Liver (tissue), 9 donors: ENCODE measurements around the gene PAPSS1. TPM values are rescaled to one million over a fixed set of nuclear protein-coding genes. Genes with fewer than 3 reads are reported as not detected.

Experiments
- DNase-seq: peaks from one replicate; pipeline ENCODE4 v3.0.0-alpha.2; 2017; ENCODE audit warnings: low spot score
- H3K27ac ChIP-seq, 2 donors: one replicate each; pipeline ENCODE4 v1.7.0; 2013; ENCODE audit warnings: inconsistent platforms in 2 of 2, low read length in 2 of 2, control low read depth in 1 of 2, low read depth in 1 of 2, mild to moderate bottlenecking in 1 of 2
- H3K27me3 ChIP-seq, 4 donors: one replicate each; pipeline versions ENCODE4 v1.6.1 to v1.7.0; 2013; ENCODE audit warnings: low read length in 3 of 4, inconsistent platforms in 1 of 4, mild to moderate bottlenecking in 1 of 4, moderate library complexity in 1 of 4; ENCODE audit not compliant: control insufficient read depth in 4 of 4, insufficient read depth in 4 of 4
- H3K36me3 ChIP-seq, 4 donors: one replicate each; pipeline versions ENCODE4 v1.6.1 to v1.7.0; 2013; ENCODE audit warnings: low read length in 3 of 4, mild to moderate bottlenecking in 3 of 4, low read depth in 1 of 4, moderate library complexity in 1 of 4; ENCODE audit not compliant: control insufficient read depth in 4 of 4, insufficient read depth in 3 of 4
- H3K4me1 ChIP-seq, 4 donors: one replicate each; pipeline versions ENCODE4 v1.6.1 to v1.7.0; 2013; ENCODE audit warnings: low read length in 3 of 4, mild to moderate bottlenecking in 3 of 4, moderate library complexity in 1 of 4; ENCODE audit not compliant: control insufficient read depth in 4 of 4, insufficient read depth in 4 of 4
- H3K4me3 ChIP-seq, 3 donors: one replicate each; pipeline versions ENCODE4 v1.6.1 to v1.7.0; 2013; ENCODE audit warnings: low read length in 3 of 3, control low read depth in 1 of 3, low read depth in 1 of 3, mild to moderate bottlenecking in 1 of 3
- H3K9ac ChIP-seq, 2 donors: one replicate each; pipeline ENCODE4 v1.7.0; 2013; ENCODE audit warnings: low read length in 2 of 2, mild to moderate bottlenecking in 2 of 2, moderate library complexity in 2 of 2, control low read depth in 1 of 2, low read depth in 1 of 2
- H3K9me3 ChIP-seq, 4 donors: one replicate each; pipeline versions ENCODE4 v1.6.1 to v1.7.0; 2013; ENCODE audit warnings: low read length in 3 of 4; ENCODE audit not compliant: control insufficient read depth in 4 of 4
- EGR1 ChIP-seq, 2 donors: IDR thresholded peaks; 2 replicates each; pipeline ENCODE4 v1.6.1; 2016 to 2018; ENCODE audit warnings: antibody characterized with exemption in 2 of 2, low read depth in 2 of 2
- FOXA2 ChIP-seq: IDR thresholded peaks from 2 replicates; pipeline ENCODE4 v1.6.1; 2016; ENCODE audit warnings: antibody characterized with exemption
- GABPA ChIP-seq, 2 donors: IDR thresholded peaks in 1 of 2; conservative IDR thresholded peaks in 1 of 2; 2 replicates each; pipeline ENCODE4 v1.6.1; 2016; ENCODE audit warnings: antibody characterized with exemption in 2 of 2, mild to moderate bottlenecking in 1 of 2, moderate library complexity in 1 of 2
- HNF4A ChIP-seq, 2 donors: conservative IDR thresholded peaks; 2 replicates each; pipeline ENCODE4 v1.6.1; 2016; ENCODE audit warnings: antibody characterized with exemption in 2 of 2, mild to moderate bottlenecking in 2 of 2
- HNF4G ChIP-seq: IDR thresholded peaks from 2 replicates; pipeline ENCODE4 v1.6.1; 2016; ENCODE audit warnings: antibody characterized with exemption
- JUND ChIP-seq, 2 donors: IDR thresholded peaks; 2 replicates each; pipeline ENCODE4 v1.6.1; 2016; ENCODE audit warnings: antibody characterized with exemption in 2 of 2
- NR2F2 ChIP-seq: IDR thresholded peaks from 2 replicates; pipeline ENCODE4 v1.6.1; 2016; ENCODE audit warnings: antibody characterized with exemption
- RAD21 ChIP-seq, 2 donors: IDR thresholded peaks; 2 replicates each; pipeline ENCODE4 v1.6.1; 2016; ENCODE audit warnings: antibody characterized with exemption in 2 of 2, mild to moderate bottlenecking in 2 of 2
- REST ChIP-seq: IDR thresholded peaks from 2 replicates; pipeline ENCODE4 v1.6.1; 2016; ENCODE audit warnings: antibody characterized with exemption, mild to moderate bottlenecking
- RXRA ChIP-seq, 2 donors: IDR thresholded peaks; 2 replicates each; pipeline ENCODE4 v1.6.1; 2017 to 2018; ENCODE audit warnings: antibody characterized with exemption in 2 of 2, mild to moderate bottlenecking in 1 of 2
- SP1 ChIP-seq: IDR thresholded peaks from 2 replicates; pipeline ENCODE4 v1.6.1; 2018; ENCODE audit warnings: antibody characterized with exemption, mild to moderate bottlenecking
- TAF1 ChIP-seq: conservative IDR thresholded peaks from 2 replicates; pipeline ENCODE4 v1.6.1; 2016; ENCODE audit warnings: antibody characterized with exemption, mild to moderate bottlenecking
- YY1 ChIP-seq: IDR thresholded peaks from 2 replicates; pipeline ENCODE4 v1.6.1; 2016; ENCODE audit warnings: antibody characterized with exemption, mild to moderate bottlenecking
- ZBTB33 ChIP-seq: IDR thresholded peaks from 2 replicates; pipeline ENCODE4 v1.6.1; 2016; ENCODE audit warnings: antibody characterized with exemption
- WGBS: extraction: QIAGEN DNeasy Blood & Tissue Kit; methylation state at CpG from one replicate; pipeline ENCODE4 v1.1.7; 2013; 5-methylcytosine and 5-hydroxymethylcytosine counted together
- polyA plus RNA-seq, 2 donors: library from polyadenylated mRNA; stranded (reverse) in 1 of 2; unstranded in 1 of 2; fragments of 200-250 nt in 1 of 2; fragments of >200 nt in 1 of 2; fragmentation: Nextera tagmentation in 1 of 2; extraction: Ambion mirVana in 1 of 2; gene quantifications; one replicate each; pipeline versions ENCODE4 v1.2.1 to v1.2.3, GENCODE V29; 2013 to 2015
- total RNA-seq, 2 donors: library from RNA; depleted of rRNA; stranded (reverse); fragments of >200 nt; gene quantifications; one replicate each; pipeline ENCODE4 v1.2.3, GENCODE V29; 2014
- TF ChIP-seq, protein P1 (sequence below): IDR thresholded peaks from 2 replicates; pipeline ENCODE4 v1.6.1; 2016; ENCODE audit warnings: antibody characterized with exemption
- TF ChIP-seq, protein P2 (sequence below): IDR thresholded peaks from 2 replicates; pipeline ENCODE4 v1.6.1; 2016; ENCODE audit warnings: antibody characterized with exemption
- TF ChIP-seq, protein P3 (sequence below): fragments of 150-350 bp; IDR thresholded peaks from 2 replicates; pipeline ENCODE4 v1.5.1; 2017; ENCODE audit warnings: improper control_type of control experiment, low read depth, low read length; ENCODE audit not compliant: missing input control
- donor health status: healthy.
- donor health status: healthy.
- donor health status: healthy.
- donor health status: healthy.
- donor health status: healthy.

The PAPSS1 gene
- total and polyA plus RNA-seq, 4 donors = 5.7 to 17.8 (median 6.0) TPM

GRCh38 chr4:107572281-107572680, 147.8 kb downstream of the PAPSS1 start:
- Histone ChIP-seq H3K9me3 (peaks cover 0 to 1% (median 0%) of the 10 kb centered on the region in 4 donors), H3K4me3 (no peak overlapping the region), H3K36me3 (no peaks in the 10 kb centered on the region), H3K9ac (no peak overlapping the region), H3K27ac (no peak overlapping the region), H3K4me1 (no peaks in the 10 kb centered on the region), H3K27me3 (no peaks in the 10 kb centered on the region)
- TF ChIP-seq, protein P1, sequence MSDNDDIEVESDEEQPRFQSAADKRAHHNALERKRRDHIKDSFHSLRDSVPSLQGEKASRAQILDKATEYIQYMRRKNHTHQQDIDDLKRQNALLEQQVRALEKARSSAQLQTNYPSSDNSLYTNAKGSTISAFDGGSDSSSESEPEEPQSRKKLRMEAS = no peak
- no peak for TF ChIP-seq JUND (IDR thresholded peaks at IDR 0.05)
- TF ChIP-seq RAD21 (IDR thresholded peaks at IDR 0.05) = no peak
- no peak for TF ChIP-seq NR2F2
- TF ChIP-seq HNF4G = no peak
- no peak for TF ChIP-seq EGR1 (IDR thresholded peaks at IDR 0.05; ENCODE audit: low read depth in 2 of 2)
- no peak for TF ChIP-seq FOXA2
- TF ChIP-seq TAF1 = no peak
- TF ChIP-seq RXRA (IDR thresholded peaks at IDR 0.05) = no peak
- 75% methylated on average over 2 of the region's 2 CpGs for WGBS
- no peak for DNase-seq

GRCh38 chr4:107570952-107571351, 149.1 kb downstream of the PAPSS1 start:
- Histone ChIP-seq H3K9me3 (peaks cover 0 to 1% (median 0%) of the 10 kb centered on the region in 4 donors), H3K4me3 (no peak overlapping the region), H3K36me3 (no peaks in the 10 kb centered on the region), H3K27me3 (no peaks in the 10 kb centered on the region), H3K9ac (no peak overlapping the region), H3K27ac (no peak overlapping the region), H3K4me1 (no peaks in the 10 kb centered on the region)
- DNase-seq = no peak
- TF ChIP-seq HNF4A (conservative IDR thresholded peaks at IDR 0.05) (no peak), YY1 (no peak), JUND (IDR thresholded peaks at IDR 0.05) (no peak), REST (no peak)
- 82% methylated on average over 2 of the region's 2 CpGs for WGBS

DNA sequence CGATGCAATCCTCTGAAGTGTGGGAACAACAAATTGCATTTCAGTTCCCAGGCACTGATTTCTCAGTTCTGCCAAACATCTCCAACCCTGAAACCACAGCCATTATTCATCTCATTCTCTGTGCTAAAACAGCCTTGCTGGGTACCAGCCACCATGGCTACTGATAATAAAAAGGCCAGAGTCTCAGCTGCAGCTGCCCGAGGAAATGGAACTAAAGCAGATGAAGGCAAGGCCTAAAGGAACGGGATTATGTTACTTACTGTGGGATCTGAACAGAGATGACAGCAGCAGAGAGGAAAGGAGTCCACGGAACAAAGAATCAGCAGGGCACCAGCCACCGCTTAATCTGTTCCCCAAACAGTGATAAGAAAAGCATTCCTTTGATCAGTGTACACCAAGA, 155.7 kb downstream of the PAPSS1 start:
- no peaks in the 10 kb centered on the region for H3K27me3 ChIP-seq
- H3K27ac ChIP-seq = no peak overlapping the region
- H3K9me3 ChIP-seq = peaks cover 0 to 1% (median 0%) of the 10 kb centered on the region in 4 donors
- no peaks in the 10 kb centered on the region for H3K36me3 ChIP-seq
- no peaks in the 10 kb centered on the region for H3K4me1 ChIP-seq
- H3K4me3 ChIP-seq = no peak overlapping the region
- DNase-seq = no peak
- H3K9ac ChIP-seq = no peak overlapping the region
- 48% methylated on average over 5 of the region's 5 CpGs for WGBS
- TF ChIP-seq, protein P2, sequence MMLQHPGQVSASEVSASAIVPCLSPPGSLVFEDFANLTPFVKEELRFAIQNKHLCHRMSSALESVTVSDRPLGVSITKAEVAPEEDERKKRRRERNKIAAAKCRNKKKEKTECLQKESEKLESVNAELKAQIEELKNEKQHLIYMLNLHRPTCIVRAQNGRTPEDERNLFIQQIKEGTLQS = no peak
- TF ChIP-seq RXRA (IDR thresholded peaks at IDR 0.05) = no peak
- TF ChIP-seq SP1 = no peak
- no peak for TF ChIP-seq HNF4G
- TF ChIP-seq JUND (IDR thresholded peaks at IDR 0.05) = no peak
- TF ChIP-seq HNF4A (conservative IDR thresholded peaks at IDR 0.05) = no peak
- TF ChIP-seq NR2F2 = no peak
- TF ChIP-seq ZBTB33 = no peak
- TF ChIP-seq, protein P1 = no peak
- TF ChIP-seq GABPA (IDR thresholded peaks at IDR 0.05 in 1 of 2, conservative IDR thresholded peaks at IDR 0.05 in 1 of 2) = no peak
- no peak for TF ChIP-seq YY1
- TF ChIP-seq, protein P3, sequence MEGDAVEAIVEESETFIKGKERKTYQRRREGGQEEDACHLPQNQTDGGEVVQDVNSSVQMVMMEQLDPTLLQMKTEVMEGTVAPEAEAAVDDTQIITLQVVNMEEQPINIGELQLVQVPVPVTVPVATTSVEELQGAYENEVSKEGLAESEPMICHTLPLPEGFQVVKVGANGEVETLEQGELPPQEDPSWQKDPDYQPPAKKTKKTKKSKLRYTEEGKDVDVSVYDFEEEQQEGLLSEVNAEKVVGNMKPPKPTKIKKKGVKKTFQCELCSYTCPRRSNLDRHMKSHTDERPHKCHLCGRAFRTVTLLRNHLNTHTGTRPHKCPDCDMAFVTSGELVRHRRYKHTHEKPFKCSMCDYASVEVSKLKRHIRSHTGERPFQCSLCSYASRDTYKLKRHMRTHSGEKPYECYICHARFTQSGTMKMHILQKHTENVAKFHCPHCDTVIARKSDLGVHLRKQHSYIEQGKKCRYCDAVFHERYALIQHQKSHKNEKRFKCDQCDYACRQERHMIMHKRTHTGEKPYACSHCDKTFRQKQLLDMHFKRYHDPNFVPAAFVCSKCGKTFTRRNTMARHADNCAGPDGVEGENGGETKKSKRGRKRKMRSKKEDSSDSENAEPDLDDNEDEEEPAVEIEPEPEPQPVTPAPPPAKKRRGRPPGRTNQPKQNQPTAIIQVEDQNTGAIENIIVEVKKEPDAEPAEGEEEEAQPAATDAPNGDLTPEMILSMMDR = no peak
- no peak for TF ChIP-seq FOXA2
